ENCODE measurements around the gene NGRN. TPM values are rescaled to one million over a fixed set of nuclear protein-coding genes. Genes with fewer than 3 reads are reported as not detected.

NGRN gene
- total RNA-seq, 1 experiment from 2014 or later, result 137 TPM

GRCh38 chr15:90219421-90220141, 45.9 kb upstream of the NGRN start:
- peaks cover 95% of the 10 kb centered on the region for H3K4me1 ChIP-seq (ENCODE audit: control insufficient read depth, insufficient read depth, low read length)
- ChIA-PET POLR2A (interaction anchor here (0.7 kb wide), 1 partner anchor 58 kb away, joined by 4 read pairs; no protein-coding TSS in a partner anchor), CTCF (interaction anchor here (0.6 kb wide), 1 partner anchor 60 kb away, joined by 4 read pairs; no protein-coding TSS in a partner anchor)
- ATAC-seq (peak; percentile 51), DNase-seq (ENCODE audit: low read depth, low spot score) (no peak)
- TF ChIP-seq REST (IDR thresholded peaks at IDR 0.05; ENCODE audit: insufficient read depth in 1 of 2, low read depth in 2 of 2, low read length in 1 of 2) (no peak), TCF7L2 (IDR thresholded peaks at IDR 0.05; ENCODE audit: low read depth, low read length) (no peak), SIN3A (IDR thresholded peaks at IDR 0.05; ENCODE audit: borderline replicate concordance, insufficient read depth, low read depth, low read length) (no peak), POLR2AphosphoS5 (IDR thresholded peaks at IDR 0.05; ENCODE audit: low read depth, low read length) (peak; percentile 82), CTCF (IDR thresholded peaks at IDR 0.05) (peak; percentile 89)
- in situ Hi-C loops (cut with HindIII; ENCODE audit: low pct_unique_long_range_greater_than_20kb, low sequenced_read_pairs) (loop anchor here (10.0 kb wide), 1 partner anchor 55 kb away; no protein-coding TSS in a partner anchor), intact Hi-C loops (cut with micrococcal nuclease; ENCODE audit: unreplicated experiment) (no loop called here)
- no TSS peak for BruUV-seq (replicated peaks)
- no peak overlapping the region for H3K4me3 ChIP-seq (ENCODE audit: low read depth in 2 of 2, low read length in 2 of 2)
- H3K27me3 ChIP-seq (ENCODE audit: control insufficient read depth, insufficient read depth, low read length), result no peaks in the 10 kb centered on the region
- H3K27ac ChIP-seq (ENCODE audit: low read length), result peak overlapping the region; percentile 100
- H3K36me3 ChIP-seq (ENCODE audit: control insufficient read depth, insufficient read depth, low read length), result peaks cover 25% of the 10 kb centered on the region
- H3K9me3 ChIP-seq (ENCODE audit: control insufficient read depth, insufficient read depth, low read depth, low read length), result no peaks in the 10 kb centered on the region

GRCh38 chr15:90221246-90221900, 44.1 kb upstream of the NGRN start:
- DNase-seq (ENCODE audit: low read depth, low spot score), result no peak
- BruUV-seq (replicated peaks), result no TSS peak
- no peaks in the 10 kb centered on the region for H3K9me3 ChIP-seq (ENCODE audit: control insufficient read depth, insufficient read depth, low read depth, low read length)
- ChIA-PET CTCF (interaction anchor here (0.6 to 1.2 kb wide), 9 partner anchors 9 to 323 kb away, joined by 3 to 5 read pairs (median 3); partner anchors contain the start of genes SEMA4B and TTLL13), POLR2A (interaction anchor here (0.6 to 1.1 kb wide), 3 partner anchors 37 to 78 kb away, joined by 3 to 12 read pairs (median 5); no protein-coding TSS in a partner anchor)
- peaks cover 34% of the 10 kb centered on the region for H3K36me3 ChIP-seq (ENCODE audit: control insufficient read depth, insufficient read depth, low read length)
- H3K4me3 ChIP-seq (ENCODE audit: low read depth in 2 of 2, low read length in 2 of 2), result no peak overlapping the region
- peak overlapping the region; percentile 99 for H3K27ac ChIP-seq (ENCODE audit: low read length)
- H3K4me1 ChIP-seq (ENCODE audit: control insufficient read depth, insufficient read depth, low read length), result peaks cover 96% of the 10 kb centered on the region
- intact Hi-C loops (cut with micrococcal nuclease; ENCODE audit: unreplicated experiment) (no loop called here), in situ Hi-C loops (cut with HindIII; ENCODE audit: low pct_unique_long_range_greater_than_20kb, low sequenced_read_pairs) (no loop called here)
- peak; percentile 64 for ATAC-seq
- H3K27me3 ChIP-seq (ENCODE audit: control insufficient read depth, insufficient read depth, low read length), result no peaks in the 10 kb centered on the region
- TF ChIP-seq CTCF (IDR thresholded peaks at IDR 0.05) (no peak; the same call in 1 of the 2 replicates), POLR2AphosphoS5 (IDR thresholded peaks at IDR 0.05; ENCODE audit: low read depth, low read length) (peak; percentile 54; the same call in 1 of the 2 replicates)

Data from Panc1 (cell line).